NCI-H2196 treated with DMSO at 0.1 percent for 48 hours (cell line): ENCODE measurements around the gene SPEM1.

Source experiments
- DNase-seq: peaks from one replicate; lab custom pipeline; 2025; ENCODE audit not compliant: unreplicated experiment; lab: John Stamatoyannopoulos, UW

Gene SPEM1

GRCh38 chr17:7398612-7399011 lies 21.5 kb upstream of the SPEM1 start:
- DNase-seq, result no peak

GRCh38 chr17:7403043-7403726 lies 16.9 kb upstream of the SPEM1 start:
- no peak for DNase-seq

GRCh38 chr17:7403727-7403976 lies 16.5 kb upstream of the SPEM1 start:
- DNase-seq, result peak; percentile 36

GRCh38 chr17:7403977-7404736 lies 16.0 kb upstream of the SPEM1 start, which contains the start of gene TMEM256:
TSS of gene TMEM256 (minus strand) at chr17:7404097. CDS start at chr17:7404084, 13 bp downstream.
- DNase-seq, result peak; percentile 94

DNA sequence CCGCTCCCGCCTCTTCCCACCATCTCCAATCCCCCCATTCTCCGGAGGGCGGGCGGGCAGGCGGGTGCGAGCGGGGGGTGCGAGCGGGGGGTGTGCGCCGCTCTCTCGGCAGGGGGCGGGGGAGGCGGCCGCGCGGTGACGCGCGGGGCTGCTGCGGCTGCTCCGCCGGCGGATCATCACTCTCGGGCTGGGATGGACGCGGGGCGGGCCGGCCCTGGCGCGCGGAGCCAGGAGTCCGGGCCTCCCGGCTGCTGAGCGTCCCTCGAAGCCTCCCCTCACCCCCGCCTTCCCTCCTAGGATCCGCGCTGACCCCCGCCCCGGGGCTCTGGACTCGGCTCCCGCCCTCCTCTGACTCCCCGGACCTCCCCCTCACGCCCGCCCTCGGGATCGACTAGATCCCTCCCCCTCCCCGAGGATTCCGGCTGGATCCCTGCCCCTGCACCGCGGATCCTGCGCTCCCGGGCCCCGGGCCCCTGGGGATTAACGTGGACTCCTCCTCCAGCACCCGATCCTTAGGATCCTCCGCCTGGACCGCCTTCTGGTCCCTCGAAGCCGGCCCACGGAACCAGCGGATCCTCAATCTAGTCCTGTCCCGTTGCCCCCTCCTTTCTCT lies 15.3 kb upstream of the SPEM1 start:
- no peak for DNase-seq

GRCh38 chr17:7405350-7406234 lies 14.5 kb upstream of the SPEM1 start:
- DNase-seq, result no peak

- no peak for DNase-seq
Measured at GRCh38 chr17:7406235-7406825, 13.8 kb upstream of the SPEM1 start.

- no peak for DNase-seq
Measured at GRCh38 chr17:7407082-7407481, 13.0 kb upstream of the SPEM1 start.

- DNase-seq, result no peak
Measured at GRCh38 chr17:7407485-7408251, 12.5 kb upstream of the SPEM1 start, which contains the start of gene NLGN2. TSS of gene NLGN2 (plus strand) at chr17:7407845. CDS start at chr17:7408256, 411 bp downstream.

GRCh38 chr17:7408252-7408727 lies 11.8 kb upstream of the SPEM1 start:
- DNase-seq, result no peak

DNA sequence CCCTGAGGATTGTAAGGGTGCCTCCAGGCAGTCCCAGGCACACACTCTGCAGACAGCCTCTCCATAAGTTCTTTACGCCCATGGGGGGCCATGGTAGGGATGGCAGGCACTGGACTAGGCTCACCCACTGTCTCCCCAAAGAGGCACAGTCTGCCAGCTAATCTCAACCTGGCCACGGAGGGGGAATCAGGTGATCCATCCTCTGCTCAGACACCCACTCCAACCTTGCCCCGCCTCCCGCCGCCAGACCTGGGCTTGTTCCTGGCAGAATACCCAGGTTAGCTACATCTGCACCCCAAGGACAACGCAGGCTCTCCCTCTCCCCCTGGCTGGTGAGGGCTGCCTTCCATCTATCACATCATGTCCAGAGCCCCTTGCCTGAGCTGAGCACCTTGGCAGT lies 11.3 kb upstream of the SPEM1 start:
- no peak for DNase-seq

- DNase-seq, result no peak
Measured at GRCh38 chr17:7409716-7410115, 10.4 kb upstream of the SPEM1 start.

GRCh38 chr17:7410634-7411426 lies 9.3 kb upstream of the SPEM1 start:
- no peak for DNase-seq

DNA sequence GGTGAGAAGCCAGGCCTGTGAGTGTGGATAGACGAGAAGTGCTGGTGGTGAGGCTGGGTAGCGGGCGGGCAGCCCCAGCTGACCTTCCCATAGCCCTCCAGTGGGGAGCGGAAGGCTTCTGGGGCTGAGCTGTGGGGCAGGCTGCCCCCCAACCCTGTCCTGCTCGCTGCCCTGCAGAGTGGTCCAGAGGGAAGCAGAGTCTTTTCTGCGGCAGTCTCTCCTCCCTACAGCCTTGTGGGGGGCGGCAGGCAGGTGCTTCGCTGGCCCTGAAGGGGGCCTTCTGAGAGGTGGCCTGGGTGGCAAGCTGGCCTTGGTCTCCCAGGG lies 8.7 kb upstream of the SPEM1 start:
- DNase-seq, result no peak

DNA sequence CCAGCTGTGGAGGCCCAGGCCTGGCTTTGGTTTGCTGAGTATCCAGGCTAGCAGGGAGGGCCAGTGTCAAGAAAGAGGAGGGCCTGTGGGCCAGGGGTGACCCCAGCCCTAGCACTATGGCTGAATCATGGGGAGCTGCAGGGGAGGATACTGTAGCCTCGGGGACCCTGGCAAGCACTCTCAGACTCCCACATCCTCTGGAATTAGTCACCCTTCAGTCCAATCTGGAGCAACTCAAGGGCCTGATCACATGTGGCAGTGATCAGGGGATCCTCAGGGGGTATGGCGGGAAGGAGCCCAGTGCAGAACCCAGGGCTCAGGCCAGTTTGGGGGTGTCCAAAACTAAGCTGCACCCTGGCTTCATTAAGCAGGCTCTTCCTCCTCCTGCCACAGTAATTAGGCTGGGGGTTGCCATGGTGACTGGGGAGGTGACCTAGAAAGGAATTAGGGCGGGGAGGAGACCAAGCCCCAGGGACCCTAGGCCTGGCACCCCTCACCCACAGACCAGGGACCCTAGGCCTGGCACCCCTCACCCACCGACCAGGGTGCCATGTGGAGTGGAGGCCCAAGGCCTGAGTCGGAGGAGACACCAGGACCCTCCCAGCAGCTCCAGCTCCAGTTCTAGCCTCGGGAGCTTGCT lies 6.7 kb upstream of the SPEM1 start:
- DNase-seq, result no peak

- DNase-seq, result no peak
Measured at GRCh38 chr17:7414837-7415236, 5.3 kb upstream of the SPEM1 start.

DNA sequence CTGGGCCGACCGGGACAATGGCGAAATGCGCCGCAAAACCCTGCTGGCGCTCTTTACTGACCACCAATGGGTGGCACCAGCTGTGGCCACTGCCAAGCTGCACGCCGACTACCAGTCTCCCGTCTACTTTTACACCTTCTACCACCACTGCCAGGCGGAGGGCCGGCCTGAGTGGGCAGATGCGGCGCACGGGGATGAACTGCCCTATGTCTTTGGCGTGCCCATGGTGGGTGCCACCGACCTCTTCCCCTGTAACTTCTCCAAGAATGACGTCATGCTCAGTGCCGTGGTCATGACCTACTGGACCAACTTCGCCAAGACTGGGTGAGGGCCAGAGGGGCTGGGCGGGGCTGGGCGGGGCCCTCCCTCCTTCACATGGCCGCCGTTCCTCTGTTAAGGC lies 4.3 kb upstream of the SPEM1 start:
- no peak for DNase-seq

- no peak for DNase-seq
Measured at GRCh38 chr17:7416323-7416722, 3.8 kb upstream of the SPEM1 start.
